HG02970 (cell line): ENCODE measurements around the gene CCDC167.

Experiments used
- ATAC-seq: cut with Tn5 transposase; IDR thresholded peaks from one replicate; pipeline ENCODE4 v1.9.1; 2021; ENCODE audit warnings: mild to moderate bottlenecking, moderate library complexity, moderate number of reproducible peaks; ENCODE audit not compliant: unreplicated experiment, low FRiP score

The CCDC167 gene

GRCh38 chr6:37435373-37435772 is 64.3 kb downstream of the CCDC167 start:
- ATAC-seq = no peak

GRCh38 chr6:37433657-37434271 is 65.9 kb downstream of the CCDC167 start:
- peak; percentile 17 for ATAC-seq
